Activated naive CD4-positive, alpha-beta T cell treated with anti-CD3 and anti-CD28 coated beads, Interleukin-2, amount 50 U/mL, for 24 hours (primary cell): ENCODE results near the gene RPL39.
"Not testable (repeated sequence)": the region's sequence is repeated elsewhere in the genome, so short reads cannot be mapped to it uniquely, and the experiment has no call there.

Source experiments
- H3K27ac Mint-ChIP-seq: one replicate; pipeline ENCODE4 v1.8.0; 2021; ENCODE audit warnings: mild to moderate bottlenecking, mixed read lengths
- H3K27me3 Mint-ChIP-seq: one replicate; pipeline ENCODE4 v1.8.0; 2021; ENCODE audit warnings: mixed read lengths
- H3K36me3 Mint-ChIP-seq: one replicate; pipeline ENCODE4 v1.8.0; 2021; ENCODE audit warnings: mixed read lengths
- H3K4me1 Mint-ChIP-seq: one replicate; pipeline ENCODE4 v1.8.0; 2021; ENCODE audit warnings: mixed read lengths
- H3K4me3 Mint-ChIP-seq: one replicate; pipeline ENCODE4 v1.8.0; 2021; ENCODE audit warnings: mild to moderate bottlenecking, mixed read lengths
- H3K9me3 Mint-ChIP-seq: one replicate; pipeline ENCODE4 v1.8.0; 2021; ENCODE audit warnings: mixed read lengths

The RPL39 gene

GRCh38 chrX:119753639-119754257 is 37.7 kb downstream of the RPL39 start:
- Mint-ChIP-seq H3K4me3 (no peak overlapping the region), H3K27ac (peak overlapping the region; percentile 85), H3K4me1 (peaks cover 42% of the 10 kb centered on the region), H3K27me3 (no peaks in the 10 kb centered on the region), H3K36me3 (no peaks in the 10 kb centered on the region), H3K9me3 (no peaks in the 10 kb centered on the region)

GRCh38 chrX:119753001-119753400 is 38.4 kb downstream of the RPL39 start:
- Mint-ChIP-seq H3K27ac (no peak overlapping the region), H3K4me1 (peaks cover 42% of the 10 kb centered on the region), H3K4me3 (no peak overlapping the region), H3K9me3 (no peaks in the 10 kb centered on the region), H3K27me3 (no peaks in the 10 kb centered on the region), H3K36me3 (no peaks in the 10 kb centered on the region)

- not testable (repeated sequence) for H3K9me3 Mint-ChIP-seq, H3K4me3 Mint-ChIP-seq, H3K27me3 Mint-ChIP-seq, H3K27ac Mint-ChIP-seq, H3K36me3 Mint-ChIP-seq
- peaks cover 20% of the 10 kb centered on the region for H3K4me1 Mint-ChIP-seq
These were observed 40.7 kb downstream of the RPL39 start for GRCh38 chrX:119750751-119751150.

GRCh38 chrX:119750131-119750530 is 41.3 kb downstream of the RPL39 start:
- H3K27ac Mint-ChIP-seq, H3K9me3 Mint-ChIP-seq, H3K36me3 Mint-ChIP-seq, H3K27me3 Mint-ChIP-seq: not testable (repeated sequence)
- H3K4me1 Mint-ChIP-seq = peaks cover 14% of the 10 kb centered on the region
- H3K4me3 Mint-ChIP-seq = peak overlapping the region; percentile 47

GRCh38 chrX:119745283-119745848 is 46.1 kb downstream of the RPL39 start:
- H3K36me3 Mint-ChIP-seq = no peaks in the 10 kb centered on the region
- H3K4me3 Mint-ChIP-seq = no peak overlapping the region
- no peak overlapping the region for H3K27ac Mint-ChIP-seq
- H3K4me1 Mint-ChIP-seq = no peaks in the 10 kb centered on the region
- no peaks in the 10 kb centered on the region for H3K9me3 Mint-ChIP-seq
- H3K27me3 Mint-ChIP-seq = no peaks in the 10 kb centered on the region

- H3K4me3 Mint-ChIP-seq = no peak overlapping the region
- no peaks in the 10 kb centered on the region for H3K9me3 Mint-ChIP-seq
- H3K36me3 Mint-ChIP-seq = no peaks in the 10 kb centered on the region
- no peaks in the 10 kb centered on the region for H3K4me1 Mint-ChIP-seq
- no peaks in the 10 kb centered on the region for H3K27me3 Mint-ChIP-seq
- no peak overlapping the region for H3K27ac Mint-ChIP-seq
These were observed 52.7 kb downstream of the RPL39 start for GRCh38 chrX:119738742-119739141.
